HCEC 1CT (cell line): ENCODE results near the gene IL33.

Source experiments
- DNase-seq: peaks from one replicate; pipeline ENCODE4 v3.0.0-alpha.2; 2017

The IL33 gene

GRCh38 chr9:6218099-6218502, 2.5 kb downstream of the IL33 start:
- peak; percentile 59 for DNase-seq

GRCh38 chr9:6219040-6219439, 3.4 kb downstream of the IL33 start:
- no peak for DNase-seq

GRCh38 chr9:6219981-6220380, 4.4 kb downstream of the IL33 start:
- no peak for DNase-seq

- DNase-seq: no peak
Observed at GRCh38 chr9:6224393-6225154, 9.0 kb downstream of the IL33 start.

GRCh38 chr9:6226696-6227095, 11.1 kb downstream of the IL33 start:
- DNase-seq: no peak

- no peak for DNase-seq
Observed at GRCh38 chr9:6229186-6229585, 13.6 kb downstream of the IL33 start.

- DNase-seq: no peak
Observed at GRCh38 chr9:6229619-6230018, 14.0 kb downstream of the IL33 start.

GRCh38 chr9:6230037-6230780, 14.6 kb downstream of the IL33 start:
- DNase-seq: peak; percentile 75

GRCh38 chr9:6232336-6232945, 16.8 kb downstream of the IL33 start:
- no peak for DNase-seq

GRCh38 chr9:6234014-6234413, 18.4 kb downstream of the IL33 start:
- DNase-seq: no peak

- DNase-seq: no peak
Observed at GRCh38 chr9:6237267-6237666, 21.7 kb downstream of the IL33 start.

GRCh38 chr9:6239048-6239461, 23.4 kb downstream of the IL33 start:
- DNase-seq: peak; percentile 29

- peak; percentile 15 for DNase-seq
Observed at GRCh38 chr9:6239694-6240093, 24.1 kb downstream of the IL33 start.

GRCh38 chr9:6243746-6244145, 28.1 kb downstream of the IL33 start:
- peak; percentile 59 for DNase-seq

GRCh38 chr9:6247266-6247665, 31.7 kb downstream of the IL33 start:
- no peak for DNase-seq

GRCh38 chr9:6268826-6269397, 53.3 kb downstream of the IL33 start:
- no peak for DNase-seq

GRCh38 chr9:6270896-6271295, 55.3 kb downstream of the IL33 start:
- DNase-seq: peak; percentile 40

GRCh38 chr9:6271508-6272228, 56.1 kb downstream of the IL33 start:
- DNase-seq: no peak

GRCh38 chr9:6272229-6272598, 56.6 kb downstream of the IL33 start:
- DNase-seq: peak; percentile 98

- DNase-seq: no peak
Observed at GRCh38 chr9:6277417-6277816, 61.8 kb downstream of the IL33 start.

GRCh38 chr9:6301858-6302257, 86.3 kb downstream of the IL33 start:
- no peak for DNase-seq

GRCh38 chr9:6302417-6302816, 86.8 kb downstream of the IL33 start:
- peak; percentile 17 for DNase-seq

GRCh38 chr9:6304232-6304631, 88.6 kb downstream of the IL33 start:
- DNase-seq: no peak
